Activated CD4-positive, alpha-beta T cell treated with anti-CD3 and anti-CD28 coated beads, Interleukin-2, amount 10 ng/mL, durations not matched to agents 7 days and 5 days (primary cell): ENCODE results near the gene CSRNP3. TPM values are rescaled to one million over a fixed set of nuclear protein-coding genes. Genes with fewer than 3 reads are reported as not detected.

Experiments used
- CTCF ChIA-PET: fragments of 350-600 bp; sonication (Branson Sonifier 250); formaldehyde crosslinking; loops from one replicate; lab custom pipeline; 2021; ENCODE audit warnings: antibody characterized with exemption; lab: Charles Lee
- POLR2A ChIA-PET: fragments of 350-600 bp; sonication (Branson Sonifier 250); formaldehyde crosslinking; loops from one replicate; lab custom pipeline; 2021; ENCODE audit warnings: antibody characterized with exemption; lab: Charles Lee
- DNase-seq: peaks from one replicate; pipeline ENCODE4 v3.0.0-alpha.2; 2020
- H3K27ac Mint-ChIP-seq: one replicate; pipeline ENCODE4 v1.8.0; 2021; ENCODE audit warnings: mild to moderate bottlenecking, moderate library complexity, mixed read lengths
- H3K27me3 Mint-ChIP-seq: one replicate; pipeline ENCODE4 v1.8.0; 2021; ENCODE audit warnings: mixed read lengths
- H3K36me3 Mint-ChIP-seq: one replicate; pipeline ENCODE4 v1.8.0; 2021; ENCODE audit warnings: low read depth, mixed read lengths
- H3K4me1 Mint-ChIP-seq: one replicate; pipeline ENCODE4 v1.8.0; 2021; ENCODE audit warnings: mixed read lengths
- H3K4me3 Mint-ChIP-seq: one replicate; pipeline ENCODE4 v1.8.0; 2021; ENCODE audit warnings: mild to moderate bottlenecking, moderate library complexity, mixed read lengths
- H3K9me3 Mint-ChIP-seq: one replicate; pipeline ENCODE4 v1.8.0; 2021; ENCODE audit warnings: mixed read lengths
- total RNA-seq, 2 experiments: library from RNA; stranded (reverse); gene quantifications; one replicate each; pipeline ENCODE4 v1.2.3, GENCODE V29; 2021

The CSRNP3 gene, protein sequence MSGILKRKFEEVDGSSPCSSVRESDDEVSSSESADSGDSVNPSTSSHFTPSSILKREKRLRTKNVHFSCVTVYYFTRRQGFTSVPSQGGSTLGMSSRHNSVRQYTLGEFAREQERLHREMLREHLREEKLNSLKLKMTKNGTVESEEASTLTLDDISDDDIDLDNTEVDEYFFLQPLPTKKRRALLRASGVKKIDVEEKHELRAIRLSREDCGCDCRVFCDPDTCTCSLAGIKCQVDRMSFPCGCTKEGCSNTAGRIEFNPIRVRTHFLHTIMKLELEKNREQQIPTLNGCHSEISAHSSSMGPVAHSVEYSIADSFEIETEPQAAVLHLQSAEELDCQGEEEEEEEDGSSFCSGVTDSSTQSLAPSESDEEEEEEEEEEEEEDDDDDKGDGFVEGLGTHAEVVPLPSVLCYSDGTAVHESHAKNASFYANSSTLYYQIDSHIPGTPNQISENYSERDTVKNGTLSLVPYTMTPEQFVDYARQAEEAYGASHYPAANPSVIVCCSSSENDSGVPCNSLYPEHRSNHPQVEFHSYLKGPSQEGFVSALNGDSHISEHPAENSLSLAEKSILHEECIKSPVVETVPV
- total RNA-seq = not detected

DNA sequence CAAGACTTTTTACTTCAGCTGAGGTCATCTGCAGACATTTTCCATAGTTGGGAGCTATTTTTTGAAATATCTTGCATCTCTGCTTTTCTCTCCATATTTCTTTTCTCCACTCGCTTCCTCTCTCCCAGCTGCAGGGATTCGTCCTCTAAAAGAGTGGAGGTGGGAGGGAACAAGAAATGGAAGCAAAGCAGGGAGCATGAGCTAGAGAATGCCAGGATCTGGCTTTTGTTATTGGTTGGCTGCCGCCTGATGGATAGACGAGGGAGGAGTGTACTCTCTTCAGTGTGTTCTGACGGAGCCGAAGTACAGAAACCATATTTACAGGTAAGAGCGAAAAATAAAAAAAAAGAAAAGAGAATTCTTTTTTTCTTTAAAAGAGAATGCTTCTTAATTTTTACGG lies at the start of gene CSRNP3:
Gene CSRNP3 (plus strand): TSS at position 282 of the 400 bp plus-strand sequence. CDS start 125,368 bp downstream, outside the sequence.
- CTCF ChIA-PET = no interaction called here
- Mint-ChIP-seq H3K27ac (no peak within 1 kb of the TSS), H3K4me3 (no peak within 1 kb of the TSS), H3K27me3 (peaks cover 4% of the 10 kb centered on the region), H3K4me1 (no peaks in the 10 kb centered on the region), H3K9me3 (no peaks in the 10 kb centered on the region), H3K36me3 (no peaks in the 10 kb centered on the region)
- DNase-seq = no peak
- POLR2A ChIA-PET = no interaction called here

DNA sequence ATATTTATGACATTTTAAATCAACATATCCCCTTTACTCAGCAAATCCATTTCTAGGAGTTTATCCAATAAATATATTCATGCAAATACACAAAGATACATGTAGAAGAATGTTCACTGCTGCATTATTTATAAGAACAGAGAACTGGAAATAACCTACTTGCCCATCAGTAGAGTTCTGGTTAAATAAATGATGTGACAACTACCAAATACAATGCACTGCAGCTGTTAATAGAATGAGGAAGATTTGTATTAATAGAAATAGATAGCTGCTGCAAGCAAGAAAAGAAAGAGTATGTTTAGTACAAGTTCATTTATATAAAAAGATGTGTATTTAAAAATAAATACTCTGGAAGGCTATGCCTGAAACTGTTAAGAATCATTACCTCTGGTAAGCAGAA lies 49.3 kb upstream of the CSRNP3 start:
- DNase-seq = no peak
- Mint-ChIP-seq H3K27me3 (no peaks in the 10 kb centered on the region), H3K9me3 (peaks cover 7% of the 10 kb centered on the region), H3K4me1 (no peaks in the 10 kb centered on the region), H3K4me3 (no peak overlapping the region), H3K27ac (no peak overlapping the region), H3K36me3 (no peaks in the 10 kb centered on the region)
- ChIA-PET CTCF (no interaction called here), POLR2A (no interaction called here)

DNA sequence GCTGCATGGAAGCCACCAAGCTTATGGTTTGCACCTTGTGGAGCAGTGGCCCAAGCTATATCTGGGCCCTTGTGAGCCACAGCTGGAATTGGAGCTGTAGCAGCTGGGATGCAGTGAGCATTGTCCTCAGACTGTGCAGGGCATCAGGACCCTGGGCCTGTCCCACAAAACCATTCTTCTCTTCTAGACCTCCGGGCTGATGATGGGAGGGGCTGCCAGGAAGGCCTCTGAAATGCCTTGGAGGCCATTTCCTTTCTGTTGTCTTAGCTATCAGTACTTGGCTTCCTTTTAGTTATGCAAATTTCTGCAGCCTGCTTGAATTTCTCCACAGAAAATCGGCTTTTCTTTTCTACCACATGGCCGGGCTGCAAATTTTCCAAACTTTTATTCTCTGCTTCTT lies 46.4 kb upstream of the CSRNP3 start:
- no peaks in the 10 kb centered on the region for H3K27me3 Mint-ChIP-seq
- POLR2A ChIA-PET = no interaction called here
- H3K36me3 Mint-ChIP-seq = no peaks in the 10 kb centered on the region
- H3K4me3 Mint-ChIP-seq = no peak overlapping the region
- CTCF ChIA-PET = no interaction called here
- no peak overlapping the region for H3K27ac Mint-ChIP-seq
- no peak for DNase-seq
- H3K9me3 Mint-ChIP-seq = peaks cover 7% of the 10 kb centered on the region
- H3K4me1 Mint-ChIP-seq = no peaks in the 10 kb centered on the region

DNA sequence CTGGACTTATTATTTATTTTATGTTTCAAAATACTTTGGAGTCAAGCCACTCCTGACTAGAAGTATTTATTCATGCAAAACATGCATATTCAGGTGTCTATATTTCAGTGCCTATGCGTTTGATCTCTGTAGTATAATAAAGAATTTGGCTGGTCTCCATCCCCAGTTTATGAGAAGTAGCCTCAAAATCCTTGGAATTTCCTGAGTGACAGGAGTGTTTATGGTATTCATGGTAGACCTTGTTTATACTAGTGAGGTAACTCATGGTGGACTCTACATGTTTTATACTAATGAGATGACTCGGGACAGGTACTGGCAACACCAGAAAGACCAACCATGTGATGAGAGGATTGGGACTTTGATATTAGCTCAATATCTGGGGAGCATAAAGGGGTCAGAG lies 43.9 kb upstream of the CSRNP3 start:
- Mint-ChIP-seq H3K9me3 (peaks cover 7% of the 10 kb centered on the region), H3K27me3 (no peaks in the 10 kb centered on the region), H3K36me3 (no peaks in the 10 kb centered on the region), H3K4me3 (no peak overlapping the region), H3K27ac (no peak overlapping the region), H3K4me1 (no peaks in the 10 kb centered on the region)
- DNase-seq = no peak
- ChIA-PET CTCF (no interaction called here), POLR2A (no interaction called here)

DNA sequence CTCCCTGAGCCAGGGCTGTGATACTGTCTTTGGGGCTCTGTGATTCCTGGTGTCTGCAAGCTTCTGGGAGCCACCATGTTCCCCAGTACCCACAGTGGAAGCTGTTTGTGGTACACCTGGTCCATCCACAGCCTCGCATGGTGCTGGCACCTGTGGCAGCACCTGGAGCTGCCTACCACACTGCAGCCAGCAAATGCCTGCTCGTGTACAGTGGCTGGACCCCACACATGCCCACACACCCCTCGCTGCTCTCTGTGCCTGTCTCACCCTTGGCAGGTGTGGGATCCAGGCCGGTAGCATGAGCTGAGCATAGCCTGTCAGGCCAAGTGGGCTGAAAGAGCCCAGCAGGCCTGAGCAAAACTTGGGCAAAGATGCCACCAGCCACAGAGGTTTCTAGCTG lies 41.8 kb upstream of the CSRNP3 start:
- no peaks in the 10 kb centered on the region for H3K27me3 Mint-ChIP-seq
- POLR2A ChIA-PET = no interaction called here
- H3K4me1 Mint-ChIP-seq = no peaks in the 10 kb centered on the region
- no peaks in the 10 kb centered on the region for H3K36me3 Mint-ChIP-seq
- no peak overlapping the region for H3K27ac Mint-ChIP-seq
- CTCF ChIA-PET = interaction anchor here (1.1 kb wide), 1 partner anchor 10 kb away, joined by 3 read pairs; no protein-coding TSS in a partner anchor
- H3K9me3 Mint-ChIP-seq = peaks cover 3% of the 10 kb centered on the region
- DNase-seq = no peak
- H3K4me3 Mint-ChIP-seq = no peak overlapping the region

DNA sequence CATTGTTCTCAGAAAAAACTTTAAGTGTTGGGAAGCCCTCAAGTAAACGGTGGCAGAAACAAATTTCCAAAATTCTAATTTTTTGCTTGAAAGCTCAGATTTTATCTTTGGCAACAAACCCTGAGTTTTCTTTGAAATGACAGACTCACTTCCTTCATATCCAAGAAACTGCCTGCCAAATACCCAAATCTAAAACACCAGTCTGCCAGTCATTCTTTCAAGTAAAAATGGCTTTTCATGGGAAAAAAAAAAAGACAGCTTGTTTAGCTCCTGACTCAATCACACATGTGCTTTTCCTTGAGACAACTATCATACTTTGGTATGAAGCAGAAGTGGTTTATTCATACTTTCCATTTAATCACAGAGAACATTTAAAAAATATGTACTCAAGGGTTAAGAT lies 40.6 kb upstream of the CSRNP3 start:
- ChIA-PET CTCF (interaction anchor here (1.2 kb wide), 1 partner anchor 27 kb away, joined by 3 read pairs; no protein-coding TSS in a partner anchor), POLR2A (no interaction called here)
- no peak overlapping the region for H3K4me3 Mint-ChIP-seq
- H3K36me3 Mint-ChIP-seq = no peaks in the 10 kb centered on the region
- no peaks in the 10 kb centered on the region for H3K27me3 Mint-ChIP-seq
- no peak overlapping the region for H3K27ac Mint-ChIP-seq
- H3K9me3 Mint-ChIP-seq = no peaks in the 10 kb centered on the region
- no peaks in the 10 kb centered on the region for H3K4me1 Mint-ChIP-seq
- no peak for DNase-seq

DNA sequence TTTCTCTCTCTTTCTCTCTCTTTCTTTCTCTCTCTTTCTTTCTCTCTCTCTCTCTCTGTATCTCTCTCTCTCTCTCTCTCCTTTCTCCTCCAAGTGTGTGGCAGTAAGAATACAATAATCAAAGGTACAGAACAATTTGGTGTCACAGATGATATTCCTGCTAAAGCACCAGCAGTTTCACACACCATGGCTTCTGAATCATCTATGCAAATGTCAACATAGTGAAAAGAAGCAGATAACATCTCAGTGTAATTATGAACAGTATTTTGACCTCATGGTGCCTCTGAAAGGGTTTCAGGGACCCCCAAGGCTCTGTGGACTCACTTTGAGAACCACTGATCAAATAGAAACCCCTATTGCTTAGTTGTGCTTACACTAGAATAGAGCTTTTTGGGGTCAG lies 38.5 kb upstream of the CSRNP3 start:
- POLR2A ChIA-PET = no interaction called here

DNA sequence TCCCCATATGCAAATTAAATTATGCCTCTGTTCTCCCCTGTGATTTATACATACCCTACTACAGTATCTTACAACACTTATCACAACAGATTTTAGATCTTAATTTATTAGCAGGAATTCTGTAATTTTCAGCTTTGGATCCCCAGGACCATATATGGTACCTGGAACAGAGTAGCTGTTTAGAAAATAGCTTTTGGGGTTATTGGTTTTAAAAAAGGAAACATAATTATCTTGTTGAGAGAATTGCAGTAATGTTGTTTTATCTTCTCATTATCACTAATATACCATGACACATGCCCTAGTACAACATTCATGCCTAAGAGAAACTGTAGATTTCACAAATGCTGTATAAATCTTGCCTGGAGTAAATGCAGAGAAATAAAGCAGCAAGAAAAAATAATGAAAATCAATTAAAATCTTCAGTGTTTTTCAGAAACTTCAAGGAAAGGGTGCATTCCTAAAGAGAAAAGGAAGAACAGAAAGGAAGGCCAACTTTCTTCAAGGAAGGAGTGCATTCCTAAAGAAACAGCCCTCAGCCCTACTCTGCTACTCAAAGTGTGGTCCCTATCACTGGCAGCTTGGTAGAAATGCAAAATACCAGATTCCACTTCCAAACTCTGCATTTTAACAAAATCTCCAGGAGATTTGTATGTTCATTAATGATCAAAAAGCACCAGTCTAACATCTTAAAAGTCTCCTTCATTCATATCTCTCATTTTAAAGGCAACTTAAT lies 37.1 kb upstream of the CSRNP3 start:
- Mint-ChIP-seq H3K36me3 (no peaks in the 10 kb centered on the region), H3K27ac (no peak overlapping the region), H3K9me3 (no peaks in the 10 kb centered on the region), H3K4me1 (no peaks in the 10 kb centered on the region), H3K27me3 (no peaks in the 10 kb centered on the region), H3K4me3 (no peak overlapping the region)
- CTCF ChIA-PET = no interaction called here
- DNase-seq = no peak
- POLR2A ChIA-PET = no interaction called here

More for the DNA sequence above, 38.5 kb upstream of the CSRNP3 start:
- no peaks in the 10 kb centered on the region for H3K27me3 Mint-ChIP-seq
- H3K4me3 Mint-ChIP-seq = no peak overlapping the region
- no peaks in the 10 kb centered on the region for H3K4me1 Mint-ChIP-seq
- H3K36me3 Mint-ChIP-seq = no peaks in the 10 kb centered on the region
- DNase-seq = no peak
- no peaks in the 10 kb centered on the region for H3K9me3 Mint-ChIP-seq
- no peak overlapping the region for H3K27ac Mint-ChIP-seq
- CTCF ChIA-PET = no interaction called here

DNA sequence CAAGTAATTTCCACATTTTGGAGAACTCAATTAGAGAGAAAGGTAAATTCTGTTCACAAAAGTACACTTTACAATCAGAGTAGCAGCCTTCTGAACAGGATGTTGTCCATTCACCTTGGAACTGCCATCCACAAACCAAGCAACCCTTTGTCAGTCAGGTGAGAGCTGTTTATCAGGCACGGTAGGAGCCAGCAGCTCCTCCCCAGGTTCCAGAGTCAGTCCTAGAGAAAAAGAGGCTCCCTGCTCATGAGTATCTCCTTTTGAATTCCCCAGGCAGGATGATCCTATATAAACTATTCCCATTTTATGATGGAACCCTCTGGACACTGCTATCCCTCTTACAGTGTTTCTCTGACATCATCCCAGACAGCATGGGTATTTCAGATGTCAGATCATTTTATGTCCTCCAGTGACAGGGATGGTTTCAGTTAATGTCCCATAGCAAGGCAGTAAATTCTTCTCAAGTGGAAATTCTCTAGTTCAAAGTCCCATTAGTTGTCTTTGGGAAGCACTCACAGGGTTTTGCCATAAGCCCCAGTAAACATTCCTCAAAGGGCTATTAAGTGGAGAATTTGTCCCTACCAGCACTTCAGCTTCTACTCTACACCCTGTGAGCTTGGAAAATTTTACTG lies 34.5 kb upstream of the CSRNP3 start:
- no peaks in the 10 kb centered on the region for H3K27me3 Mint-ChIP-seq

DNA sequence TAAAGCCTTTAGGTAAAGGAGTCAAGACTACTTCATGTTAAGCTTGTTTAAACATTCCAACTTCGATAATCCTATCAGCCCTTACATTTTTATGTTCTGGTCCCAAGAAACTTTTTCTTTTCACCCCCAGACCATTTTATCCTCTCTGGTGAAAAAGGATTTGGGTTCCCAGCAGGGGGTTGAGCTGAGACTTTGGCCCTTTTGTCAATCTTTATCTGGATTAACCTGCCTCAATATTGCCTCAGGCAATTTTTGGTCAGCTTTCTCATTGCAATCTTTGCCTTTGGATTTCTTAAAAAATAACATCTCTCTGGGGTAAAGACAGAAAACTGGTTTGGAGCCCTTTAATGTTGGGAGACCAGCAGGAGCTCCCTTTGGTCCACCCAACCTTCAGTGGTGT lies 33.9 kb upstream of the CSRNP3 start:
- Mint-ChIP-seq H3K27ac (no peak overlapping the region), H3K4me1 (no peaks in the 10 kb centered on the region), H3K27me3 (no peaks in the 10 kb centered on the region), H3K4me3 (no peak overlapping the region), H3K9me3 (no peaks in the 10 kb centered on the region), H3K36me3 (no peaks in the 10 kb centered on the region)
- no peak for DNase-seq
- POLR2A ChIA-PET = no interaction called here
- CTCF ChIA-PET = no interaction called here

More for the DNA sequence above, 34.5 kb upstream of the CSRNP3 start:
- no peaks in the 10 kb centered on the region for H3K4me1 Mint-ChIP-seq
- ChIA-PET CTCF (no interaction called here), POLR2A (no interaction called here)
- H3K27ac Mint-ChIP-seq = no peak overlapping the region
- DNase-seq = no peak
- H3K4me3 Mint-ChIP-seq = no peak overlapping the region
- H3K9me3 Mint-ChIP-seq = no peaks in the 10 kb centered on the region
- no peaks in the 10 kb centered on the region for H3K36me3 Mint-ChIP-seq

DNA sequence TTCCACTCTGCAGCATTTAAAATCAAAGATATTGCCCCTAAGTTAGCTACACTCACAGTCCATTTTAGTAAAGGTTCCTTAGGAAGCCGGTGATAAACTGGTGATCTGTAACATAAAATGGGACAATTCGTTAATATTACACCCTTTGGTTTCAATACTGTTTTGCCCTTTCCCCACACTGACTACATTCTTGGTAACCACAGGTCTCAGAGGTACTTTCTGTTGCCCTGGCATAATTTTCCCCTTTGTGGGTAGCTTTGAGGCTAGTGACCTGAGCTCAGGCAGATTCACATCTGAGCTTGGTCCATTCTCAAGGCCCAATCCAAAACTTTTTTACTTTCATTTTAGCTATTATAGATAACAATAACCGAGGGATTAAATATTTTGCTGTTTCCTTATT lies 32.9 kb upstream of the CSRNP3 start:
- CTCF ChIA-PET = no interaction called here
- POLR2A ChIA-PET = no interaction called here
- H3K4me3 Mint-ChIP-seq = no peak overlapping the region
- H3K27ac Mint-ChIP-seq = no peak overlapping the region
- no peaks in the 10 kb centered on the region for H3K27me3 Mint-ChIP-seq
- no peak for DNase-seq
- H3K4me1 Mint-ChIP-seq = no peaks in the 10 kb centered on the region
- no peaks in the 10 kb centered on the region for H3K9me3 Mint-ChIP-seq
- H3K36me3 Mint-ChIP-seq = no peaks in the 10 kb centered on the region

DNA sequence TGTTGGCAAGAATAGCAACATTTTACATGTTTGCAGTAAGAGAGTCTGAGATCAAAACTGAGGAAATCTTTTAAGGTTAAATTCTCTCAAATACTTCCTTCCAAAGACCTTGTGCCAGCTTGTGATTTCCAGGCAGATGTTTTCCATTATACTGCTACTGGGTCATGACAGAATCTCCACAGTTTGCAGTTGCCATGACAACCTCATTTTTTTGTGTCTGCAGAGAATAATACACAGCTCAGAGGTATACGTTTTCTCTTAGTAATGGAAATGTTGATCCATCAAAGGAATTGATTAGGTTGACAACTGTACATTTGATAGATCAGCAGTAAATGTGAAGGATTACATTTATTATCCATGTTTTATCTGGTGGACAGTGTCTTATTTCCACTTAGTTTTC lies 29.1 kb upstream of the CSRNP3 start:
- H3K27me3 Mint-ChIP-seq = no peaks in the 10 kb centered on the region
- CTCF ChIA-PET = no interaction called here
- H3K4me1 Mint-ChIP-seq = peaks cover 11% of the 10 kb centered on the region
- H3K27ac Mint-ChIP-seq = no peak overlapping the region
- no peak for DNase-seq
- no peak overlapping the region for H3K4me3 Mint-ChIP-seq
- POLR2A ChIA-PET = no interaction called here
- H3K9me3 Mint-ChIP-seq = peaks cover 3% of the 10 kb centered on the region
- H3K36me3 Mint-ChIP-seq = no peaks in the 10 kb centered on the region

DNA sequence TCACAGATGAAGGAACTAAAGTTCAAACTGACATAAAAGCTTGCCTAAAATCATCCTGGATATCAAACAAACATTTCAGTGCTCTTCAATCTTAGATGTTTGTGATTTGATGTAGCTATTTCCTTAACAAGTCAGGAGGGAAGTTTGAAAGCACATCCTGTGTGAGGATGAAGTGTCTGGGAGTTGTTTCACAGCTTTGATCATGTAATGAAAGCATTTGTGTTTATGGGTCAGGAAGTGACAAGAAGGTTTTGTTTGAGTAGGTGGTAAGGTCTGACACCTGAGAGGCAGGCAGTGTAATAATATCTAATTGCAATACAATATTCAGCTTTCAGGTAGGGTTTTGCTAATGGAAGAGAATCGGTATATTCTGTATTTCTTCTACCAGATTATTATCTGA lies 26.0 kb upstream of the CSRNP3 start:
- no peak overlapping the region for H3K4me3 Mint-ChIP-seq

More for the DNA sequence above, 26.0 kb upstream of the CSRNP3 start:
- Mint-ChIP-seq H3K27ac (no peak overlapping the region), H3K9me3 (peaks cover 3% of the 10 kb centered on the region), H3K36me3 (no peaks in the 10 kb centered on the region), H3K4me1 (peaks cover 11% of the 10 kb centered on the region), H3K27me3 (no peaks in the 10 kb centered on the region)
- POLR2A ChIA-PET = no interaction called here
- no peak for DNase-seq
- CTCF ChIA-PET = interaction anchor here (1.4 kb wide), 1 partner anchor 10 kb away, joined by 4 read pairs; no protein-coding TSS in a partner anchor
